Measurements from ENCODE around the gene PARD6B.
A peak's percentile ranks its signal among the peaks of the same experiment; 100 is the strongest.

PARD6B gene

GRCh38 chr20:50724112-50724725, 7.2 kb upstream of the PARD6B start:
- no peak for DNase-seq (ENCODE audit: low spot score)

GRCh38 chr20:50724851-50725723, 6.3 kb upstream of the PARD6B start:
- peak; percentile 63 for DNase-seq (ENCODE audit: low spot score)

- DNase-seq (ENCODE audit: low spot score), result no peak
Observed at GRCh38 chr20:50725724-50726005, 5.7 kb upstream of the PARD6B start.

- DNase-seq (ENCODE audit: low spot score), result no peak
Observed at GRCh38 chr20:50726955-50727791, 4.2 kb upstream of the PARD6B start.

- DNase-seq (ENCODE audit: low spot score), result no peak
Observed at GRCh38 chr20:50727792-50728485, 3.4 kb upstream of the PARD6B start.

- no peak for DNase-seq (ENCODE audit: low spot score)
Observed at GRCh38 chr20:50728486-50728980, 2.8 kb upstream of the PARD6B start.

GRCh38 chr20:50728981-50729874, 2.2 kb upstream of the PARD6B start:
- peak; percentile 82 for DNase-seq (ENCODE audit: low spot score)

GRCh38 chr20:50729901-50730764, 1.2 kb upstream of the PARD6B start:
- DNase-seq (ENCODE audit: low spot score), result no peak

GRCh38 chr20:50730765-50731054, 670 bp upstream of the PARD6B start:
- no peak for DNase-seq (ENCODE audit: low spot score)

GRCh38 chr20:50731930-50732690, 730 bp downstream of the PARD6B start:
- no peak for DNase-seq (ENCODE audit: low spot score)

- no peak for DNase-seq (ENCODE audit: low spot score)
Observed at GRCh38 chr20:50733644-50734349, 2.4 kb downstream of the PARD6B start.

GRCh38 chr20:50734730-50735679, 3.6 kb downstream of the PARD6B start:
- no peak for DNase-seq (ENCODE audit: low spot score)

- DNase-seq (ENCODE audit: low spot score), result peak; percentile 82
Observed at GRCh38 chr20:50735813-50736212, 4.4 kb downstream of the PARD6B start.

- no peak for DNase-seq (ENCODE audit: low spot score)
Observed at GRCh38 chr20:50737352-50737751, 6.0 kb downstream of the PARD6B start.

GRCh38 chr20:50743087-50743486, 11.7 kb downstream of the PARD6B start:
- DNase-seq (ENCODE audit: low spot score), result no peak

GRCh38 chr20:50744143-50744792, 12.9 kb downstream of the PARD6B start:
- DNase-seq (ENCODE audit: low spot score), result peak; percentile 88

- DNase-seq (ENCODE audit: low spot score), result no peak
Observed at GRCh38 chr20:50745634-50746137, 14.3 kb downstream of the PARD6B start.
